Activated T-helper 1 cell treated with anti-CD3 and anti-CD28 coated beads, Interleukin-12 subunit alpha, Interleukin-12 subunit beta, Interleukin-2, Interleukin-4 antibody, amounts not matched to agents 30 ng/mL and 10 ng/mL and 1 ng/mL, durations not matched to agents 14 hours and 24 hours and 36 hours (primary cell): ENCODE data around the gene MAGI1. TPM values are rescaled to one million over a fixed set of nuclear protein-coding genes. Genes with fewer than 3 reads are reported as not detected.
"Not testable (repeated sequence)": the region's sequence is repeated elsewhere in the genome, so short reads cannot be mapped to it uniquely, and the experiment has no call there.

ENCODE experiments used
- DNase-seq: peaks from one replicate; pipeline ENCODE4 v3.0.0; 2021; ENCODE audit warnings: low spot score
- H3K27ac Mint-ChIP-seq: one replicate; pipeline ENCODE4 v1.8.0; 2021; ENCODE audit warnings: mild to moderate bottlenecking, mixed read lengths
- H3K27me3 Mint-ChIP-seq: one replicate; pipeline ENCODE4 v1.8.0; 2022; ENCODE audit warnings: mild to moderate bottlenecking, moderate library complexity, mixed read lengths; ENCODE audit not compliant: insufficient read depth
- H3K36me3 Mint-ChIP-seq: one replicate; pipeline ENCODE4 v1.8.0; 2021; ENCODE audit warnings: low read depth, mixed read lengths
- H3K4me1 Mint-ChIP-seq: one replicate; pipeline ENCODE4 v1.8.0; 2021; ENCODE audit warnings: low read depth, mixed read lengths
- H3K4me3 Mint-ChIP-seq: one replicate; pipeline ENCODE4 v1.8.0; 2021; ENCODE audit warnings: mild to moderate bottlenecking, moderate library complexity, mixed read lengths
- H3K9me3 Mint-ChIP-seq: one replicate; pipeline ENCODE4 v1.8.0; 2021; ENCODE audit warnings: mixed read lengths
- intact Hi-C: fragments of 100-400 bp; cut with micrococcal nuclease; formaldehyde crosslinking; loops from one replicate; pipeline ENCODE4 v1.15.1; 2024
- total RNA-seq: library from RNA; stranded (reverse); gene quantifications from 2 replicates; pipeline ENCODE4 v1.2.3, GENCODE V29; 2022

MAGI1 gene
- total RNA-seq, 1 donor from 2014 or later = 0.75 TPM

DNA sequence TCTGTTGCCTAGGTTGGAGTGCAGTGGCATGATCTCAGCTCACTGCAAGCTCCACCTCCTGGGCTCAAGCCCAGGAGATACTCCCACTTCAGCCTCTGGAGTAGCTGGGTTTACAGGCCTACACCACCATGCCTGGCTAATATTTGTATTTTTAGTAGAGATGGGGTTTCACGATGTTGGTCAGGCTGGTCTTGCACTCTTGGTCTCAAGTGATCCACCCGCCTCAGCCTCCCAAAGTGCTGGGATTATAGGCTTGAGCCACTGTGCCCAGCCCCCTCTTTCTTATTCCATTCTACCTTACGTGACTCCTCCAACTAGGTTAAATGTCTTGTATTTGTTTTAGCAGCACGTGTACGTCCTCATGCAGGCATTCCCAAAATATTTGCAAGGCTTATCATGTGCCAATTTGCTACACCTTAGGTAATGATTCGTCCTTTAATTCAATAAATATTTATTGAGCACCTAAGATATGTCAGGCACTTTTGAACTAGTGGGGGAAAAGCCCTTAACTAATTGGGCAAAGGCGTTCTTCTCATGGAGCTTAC is 14.9 kb upstream of the MAGI1 start:
- Mint-ChIP-seq H3K4me1 (no peaks in the 10 kb centered on the region), H3K4me3 (no peak overlapping the region), H3K9me3 (no peaks in the 10 kb centered on the region), H3K27me3 (peaks cover 3% of the 10 kb centered on the region), H3K36me3 (no peaks in the 10 kb centered on the region), H3K27ac (no peak overlapping the region)
- no peak for DNase-seq
- intact Hi-C loops = no loop called here

DNA sequence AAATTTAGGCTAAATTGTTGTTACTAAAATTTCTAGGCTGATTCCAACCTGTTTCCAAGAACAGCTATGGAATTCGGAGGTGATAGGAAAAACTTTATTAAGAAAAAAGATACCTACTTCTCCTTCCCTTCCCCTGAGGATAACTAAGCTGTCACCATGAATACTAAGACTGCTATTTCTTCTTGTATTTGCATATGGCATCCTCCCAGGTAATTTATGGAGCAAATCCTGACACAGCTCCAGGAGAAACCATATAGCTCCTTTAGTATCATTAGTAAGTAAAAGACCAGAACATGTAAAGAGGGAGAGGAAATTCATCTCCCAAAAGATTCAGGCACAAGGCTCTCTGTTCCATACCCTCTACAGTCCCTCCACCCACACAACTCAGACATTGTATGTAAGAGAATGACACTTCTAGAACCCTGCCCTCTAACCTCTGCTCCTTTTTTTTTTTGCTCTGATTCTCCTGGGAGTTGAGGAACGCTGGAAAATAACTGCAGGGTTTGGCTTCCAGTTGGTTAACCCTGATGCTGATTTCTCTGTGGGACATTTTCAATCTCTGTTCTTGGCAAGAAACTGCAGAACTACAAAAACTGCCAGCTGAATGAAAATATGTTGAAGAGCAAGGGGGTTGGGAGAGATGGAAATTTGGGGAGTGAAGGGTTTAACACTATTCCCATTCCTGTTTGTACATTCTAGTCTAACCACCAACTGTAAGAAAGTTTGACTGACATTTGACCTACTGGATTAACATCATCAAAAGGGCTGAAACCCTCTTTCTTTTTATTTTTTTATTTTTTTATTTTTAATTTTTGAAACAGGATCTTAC is 14.2 kb upstream of the MAGI1 start:
- Mint-ChIP-seq H3K36me3 (no peaks in the 10 kb centered on the region), H3K4me1 (no peaks in the 10 kb centered on the region), H3K27ac (no peak overlapping the region), H3K4me3 (no peak overlapping the region), H3K27me3 (peaks cover 4% of the 10 kb centered on the region), H3K9me3 (no peaks in the 10 kb centered on the region)
- DNase-seq = no peak
- intact Hi-C loops = no loop called here

DNA sequence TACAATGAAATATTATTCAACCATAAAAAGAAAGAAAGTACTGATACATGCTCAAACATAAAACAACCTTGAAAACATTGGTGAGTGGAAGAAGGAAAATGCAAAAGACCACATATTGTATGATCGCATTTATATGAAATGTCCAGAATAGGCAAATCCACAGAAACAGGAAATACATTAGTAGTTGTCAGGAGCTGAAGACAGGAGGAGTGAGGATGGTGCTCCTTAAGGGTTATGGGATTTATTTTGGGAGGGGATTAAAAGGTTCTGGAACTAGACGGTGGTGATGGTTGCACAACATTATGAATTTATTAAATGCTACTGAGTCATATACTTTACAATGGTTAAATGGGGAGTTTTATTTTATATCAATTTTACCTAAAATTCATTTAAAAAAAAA is 12.1 kb upstream of the MAGI1 start:
- H3K9me3 Mint-ChIP-seq = no peaks in the 10 kb centered on the region
- H3K36me3 Mint-ChIP-seq = no peaks in the 10 kb centered on the region
- intact Hi-C loops = no loop called here
- peaks cover 4% of the 10 kb centered on the region for H3K27me3 Mint-ChIP-seq
- no peak for DNase-seq
- no peaks in the 10 kb centered on the region for H3K4me1 Mint-ChIP-seq
- no peak overlapping the region for H3K27ac Mint-ChIP-seq
- no peak overlapping the region for H3K4me3 Mint-ChIP-seq

DNA sequence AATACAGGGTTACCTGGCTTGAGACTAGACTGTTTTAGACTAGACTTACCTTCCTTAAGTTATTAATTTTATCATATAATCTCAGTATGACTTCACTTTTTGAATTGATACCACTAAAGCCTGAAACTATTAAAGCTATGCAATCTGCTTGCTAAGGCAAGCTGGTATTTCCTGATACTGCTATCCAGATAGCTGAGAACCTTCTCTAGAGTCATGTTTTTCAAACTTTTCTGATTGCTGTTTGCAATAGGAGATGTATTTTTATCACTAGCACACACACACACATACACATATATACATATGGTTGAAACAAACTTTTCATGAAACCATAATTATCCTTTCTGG is 9.3 kb upstream of the MAGI1 start:
- no peak for DNase-seq
- Mint-ChIP-seq H3K4me3 (no peak overlapping the region), H3K9me3 (no peaks in the 10 kb centered on the region), H3K4me1 (no peaks in the 10 kb centered on the region), H3K36me3 (no peaks in the 10 kb centered on the region), H3K27ac (no peak overlapping the region), H3K27me3 (peaks cover 6% of the 10 kb centered on the region)
- intact Hi-C loops = no loop called here

DNA sequence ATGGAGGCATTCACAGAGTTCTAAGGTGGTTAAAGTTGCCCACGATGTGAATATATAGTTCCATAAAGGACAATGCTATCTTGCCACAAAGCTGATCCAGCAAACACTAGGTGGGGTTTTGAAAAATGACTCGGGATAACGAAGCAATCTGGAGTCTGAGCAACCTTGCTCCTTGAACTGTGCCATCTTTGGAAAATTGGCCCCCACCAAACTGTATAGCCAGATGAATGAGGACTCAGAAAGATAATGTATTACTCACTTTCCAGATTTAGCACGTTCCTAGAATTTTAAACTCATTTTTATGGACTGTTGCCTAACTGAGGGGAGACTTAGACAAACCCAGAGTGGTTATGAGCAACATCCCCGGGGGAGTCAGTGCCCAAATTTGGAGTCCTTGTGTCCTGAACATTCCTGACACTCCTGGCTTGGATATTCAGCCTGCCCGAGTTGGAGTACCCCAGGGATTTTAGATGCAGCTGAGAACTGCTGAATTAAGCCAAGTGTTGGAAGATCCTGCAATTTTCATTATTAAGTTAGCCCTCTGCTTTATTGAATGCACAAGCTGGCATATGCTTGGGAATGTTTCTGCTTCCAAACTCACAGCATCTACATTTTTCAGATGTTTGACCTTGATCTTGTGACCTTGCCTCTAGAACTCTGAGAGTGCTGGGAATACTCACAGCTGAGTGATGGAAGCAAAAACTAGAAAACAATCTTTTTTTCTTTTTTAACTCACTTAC is 8.8 kb upstream of the MAGI1 start:
- H3K36me3 Mint-ChIP-seq = no peaks in the 10 kb centered on the region
- H3K4me3 Mint-ChIP-seq = no peak overlapping the region
- intact Hi-C loops = no loop called here
- no peak for DNase-seq
- no peaks in the 10 kb centered on the region for H3K9me3 Mint-ChIP-seq
- H3K27me3 Mint-ChIP-seq = peaks cover 6% of the 10 kb centered on the region
- no peak overlapping the region for H3K27ac Mint-ChIP-seq
- no peaks in the 10 kb centered on the region for H3K4me1 Mint-ChIP-seq

DNA sequence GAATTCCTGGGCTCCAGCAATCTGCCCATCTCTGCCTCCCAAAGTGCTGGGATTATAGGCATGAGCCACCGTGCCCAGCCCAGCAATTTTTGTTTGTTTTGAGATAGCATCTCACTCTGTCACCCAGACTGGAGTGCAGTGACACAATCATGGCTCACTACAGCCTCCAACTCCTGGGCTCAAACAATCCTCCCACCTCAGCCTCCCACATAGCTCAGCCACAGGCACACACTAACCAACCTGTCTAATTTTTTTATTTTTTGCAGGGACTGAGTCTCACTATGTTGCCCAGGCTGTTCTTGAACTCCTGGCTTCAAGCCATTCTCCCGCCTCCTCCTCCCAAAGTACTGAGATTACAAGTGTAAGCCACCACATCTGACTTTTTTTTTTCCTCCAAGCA is 7.6 kb upstream of the MAGI1 start:
- H3K9me3 Mint-ChIP-seq, H3K4me3 Mint-ChIP-seq, H3K4me1 Mint-ChIP-seq, H3K36me3 Mint-ChIP-seq, DNase-seq, H3K27ac Mint-ChIP-seq, intact Hi-C loops: not testable (repeated sequence)
- peaks cover 15% of the 10 kb centered on the region for H3K27me3 Mint-ChIP-seq

DNA sequence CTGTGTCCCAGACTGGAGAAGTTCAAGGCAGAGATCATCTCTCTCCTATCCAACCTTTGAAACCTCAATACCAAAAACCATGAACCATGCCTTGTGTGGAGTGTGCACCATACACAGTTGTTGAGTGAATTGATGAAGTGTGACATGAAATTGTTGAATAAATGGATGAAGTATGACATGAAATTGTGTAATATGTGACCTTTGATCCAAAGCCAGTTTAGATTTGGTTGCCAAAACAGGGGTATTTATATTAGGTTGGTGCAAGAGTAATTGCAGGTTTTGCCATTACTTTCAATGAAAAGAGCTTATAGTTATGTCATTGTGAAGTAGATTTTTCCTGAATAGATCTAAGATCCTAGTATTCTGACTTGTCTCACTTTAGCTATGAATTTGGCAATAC is 3.1 kb upstream of the MAGI1 start:
- intact Hi-C loops = no loop called here
- Mint-ChIP-seq H3K9me3 (no peaks in the 10 kb centered on the region), H3K27ac (no peak overlapping the region), H3K4me1 (peaks cover 8% of the 10 kb centered on the region), H3K4me3 (no peak overlapping the region), H3K36me3 (peaks cover 2% of the 10 kb centered on the region), H3K27me3 (peaks cover 44% of the 10 kb centered on the region)
- DNase-seq = no peak

DNA sequence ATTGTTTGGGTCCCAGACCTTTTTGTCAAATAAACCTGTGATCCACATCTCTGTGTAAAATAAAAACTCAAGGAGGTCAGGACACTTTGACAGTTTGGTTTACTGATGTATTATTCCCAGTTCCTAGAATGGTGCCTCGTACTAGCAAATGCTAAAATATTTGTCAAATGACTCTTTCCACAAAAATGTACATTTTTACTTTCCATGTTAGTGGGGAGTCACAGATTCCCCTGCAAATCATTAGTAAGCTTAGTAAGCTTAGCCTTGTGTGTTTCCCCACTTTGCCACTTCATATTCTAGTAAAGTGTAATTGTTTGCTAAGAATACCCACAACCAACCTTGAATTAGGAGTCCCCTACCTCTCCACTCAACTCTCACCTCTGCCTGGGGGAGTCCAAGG is 2.4 kb upstream of the MAGI1 start:
- peaks cover 2% of the 10 kb centered on the region for H3K36me3 Mint-ChIP-seq
- no peaks in the 10 kb centered on the region for H3K9me3 Mint-ChIP-seq
- H3K27ac Mint-ChIP-seq = no peak overlapping the region
- H3K27me3 Mint-ChIP-seq = peaks cover 51% of the 10 kb centered on the region
- DNase-seq = no peak
- H3K4me1 Mint-ChIP-seq = peaks cover 8% of the 10 kb centered on the region
- no peak overlapping the region for H3K4me3 Mint-ChIP-seq
- intact Hi-C loops = no loop called here

DNA sequence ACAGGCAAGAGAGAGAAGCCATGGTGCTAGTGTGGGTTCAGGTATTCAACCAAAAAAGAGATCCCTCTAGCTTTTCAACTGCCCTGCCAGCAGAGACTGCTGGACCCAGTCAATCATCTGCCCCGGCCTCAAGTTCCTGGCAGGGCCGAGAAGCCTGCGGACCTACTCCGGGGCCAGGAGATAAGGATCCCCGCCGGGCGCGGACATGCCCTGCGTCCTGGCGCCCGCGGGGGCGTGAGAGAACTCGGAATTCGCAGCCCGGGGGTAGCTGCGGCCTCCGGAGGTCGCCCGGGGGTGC is 821 bp upstream of the MAGI1 start:
- Mint-ChIP-seq H3K27me3 (peaks cover 62% of the 10 kb centered on the region), H3K27ac (no peak overlapping the region), H3K4me1 (peaks cover 8% of the 10 kb centered on the region), H3K9me3 (no peaks in the 10 kb centered on the region), H3K4me3 (peak overlapping the region; percentile 69), H3K36me3 (peaks cover 2% of the 10 kb centered on the region)
- no peak for DNase-seq
- intact Hi-C loops = loop anchor here (2.0 to 10.0 kb wide), 3 partner anchors 181 to 465 kb away; partner anchors contain the start of genes LRIG1 and SLC25A26

DNA sequence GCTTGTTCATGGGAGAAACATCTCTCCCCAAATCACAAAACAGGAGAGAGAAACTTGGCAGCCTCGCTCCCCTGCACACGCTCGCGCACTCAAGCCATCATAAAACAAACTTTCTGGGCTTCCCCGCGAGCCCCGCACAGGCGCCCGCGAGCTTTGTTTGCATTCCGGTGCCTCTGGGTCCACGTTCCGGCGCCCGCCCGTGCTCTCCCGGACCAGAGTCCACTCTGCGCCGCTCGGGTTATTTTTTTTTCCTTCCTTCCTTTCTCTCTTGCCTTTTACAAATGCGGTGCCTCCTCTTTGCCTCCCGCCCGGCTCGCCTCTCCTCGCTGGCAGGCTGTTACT is 363 bp downstream of the MAGI1 start:
- Mint-ChIP-seq H3K27ac (peak overlapping the region; percentile 75), H3K27me3 (peaks cover 60% of the 10 kb centered on the region), H3K4me3 (peak overlapping the region; percentile 94), H3K4me1 (peaks cover 13% of the 10 kb centered on the region), H3K9me3 (no peaks in the 10 kb centered on the region), H3K36me3 (peaks cover 2% of the 10 kb centered on the region)
- DNase-seq = no peak
- intact Hi-C loops = loop anchor here (2.0 to 10.0 kb wide), 3 partner anchors 182 to 466 kb away; partner anchors contain the start of genes LRIG1 and SLC25A26

DNA sequence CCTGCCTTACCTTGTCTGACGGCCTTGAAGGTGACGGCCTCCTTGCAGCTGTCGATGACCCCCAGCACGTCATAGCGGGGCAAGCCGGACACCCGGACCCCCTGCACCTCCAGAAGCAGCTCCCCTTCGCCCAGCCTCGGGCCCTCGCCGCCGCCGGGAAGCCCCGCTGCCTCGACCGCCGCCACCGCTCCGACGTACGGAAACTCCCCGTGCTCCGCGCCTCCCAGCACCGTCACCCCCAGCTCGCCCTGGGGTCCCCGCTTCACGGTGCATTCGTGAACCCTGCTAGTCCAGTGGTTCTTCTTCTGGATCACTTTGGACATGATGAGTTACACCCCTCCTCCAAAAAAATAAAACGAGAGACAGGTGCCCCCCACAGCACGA is 740 bp downstream of the MAGI1 start:
- peak overlapping the region; percentile 75 for H3K27ac Mint-ChIP-seq
- intact Hi-C loops = loop anchor here (2.0 to 10.0 kb wide), 3 partner anchors 183 to 467 kb away; partner anchors contain the start of genes LRIG1 and SLC25A26

DNA sequence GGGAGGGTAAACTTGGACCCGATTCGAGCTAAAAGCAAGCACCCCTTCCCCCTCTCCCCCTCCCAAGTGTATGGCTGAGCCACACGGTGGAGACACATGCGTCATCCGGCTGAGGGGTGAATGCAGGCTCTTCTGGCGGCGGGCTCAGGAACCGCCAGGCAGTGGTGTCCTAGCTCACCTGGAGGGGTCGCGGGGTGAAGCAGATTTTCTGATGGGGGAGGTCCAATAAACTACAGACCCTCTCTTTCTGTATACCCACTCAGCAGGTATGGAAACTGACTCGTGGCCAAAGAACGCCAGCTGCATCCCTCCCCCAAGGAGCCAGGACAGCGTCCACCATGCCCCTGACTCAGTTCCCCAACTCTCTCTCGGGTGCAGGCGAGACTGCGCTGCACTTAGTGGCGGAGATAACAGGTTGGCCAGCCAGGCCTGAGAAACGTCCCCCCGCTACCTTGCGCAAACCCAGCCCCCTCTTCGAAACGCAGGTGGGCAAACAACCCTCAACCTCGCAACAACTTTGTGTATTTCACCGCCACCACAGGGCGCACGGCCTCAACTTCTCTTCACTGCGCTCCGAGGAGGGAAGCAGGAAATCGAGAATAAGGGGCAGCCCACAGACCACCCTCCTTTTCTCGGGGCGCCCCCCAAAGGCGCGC is 1.3 kb downstream of the MAGI1 start:
- Mint-ChIP-seq H3K4me3 (peak overlapping the region; percentile 94), H3K27ac (no peak overlapping the region), H3K27me3 (peaks cover 60% of the 10 kb centered on the region), H3K4me1 (peaks cover 16% of the 10 kb centered on the region), H3K36me3 (peaks cover 2% of the 10 kb centered on the region), H3K9me3 (no peaks in the 10 kb centered on the region)
- intact Hi-C loops = loop anchor here (10.0 kb wide), 2 partner anchors 437 to 467 kb away; partner anchors contain the start of gene LRIG1
- no peak for DNase-seq

More for the DNA sequence above, 740 bp downstream of the MAGI1 start:
- peak overlapping the region; percentile 94 for H3K4me3 Mint-ChIP-seq
- no peak for DNase-seq
- H3K9me3 Mint-ChIP-seq = no peaks in the 10 kb centered on the region
- H3K27me3 Mint-ChIP-seq = peaks cover 60% of the 10 kb centered on the region
- peaks cover 16% of the 10 kb centered on the region for H3K4me1 Mint-ChIP-seq
- H3K36me3 Mint-ChIP-seq = peaks cover 2% of the 10 kb centered on the region
